MV-4-11 (cell line): ENCODE data around the gene RAPGEF4.
"Not testable (repeated sequence)": the region's sequence is repeated elsewhere in the genome, so short reads cannot be mapped to it uniquely, and the experiment has no call there.

Experiments used
- DNase-seq: peaks from one replicate; lab custom pipeline; 2025; lab: John Stamatoyannopoulos, UW

RAPGEF4 gene

DNA sequence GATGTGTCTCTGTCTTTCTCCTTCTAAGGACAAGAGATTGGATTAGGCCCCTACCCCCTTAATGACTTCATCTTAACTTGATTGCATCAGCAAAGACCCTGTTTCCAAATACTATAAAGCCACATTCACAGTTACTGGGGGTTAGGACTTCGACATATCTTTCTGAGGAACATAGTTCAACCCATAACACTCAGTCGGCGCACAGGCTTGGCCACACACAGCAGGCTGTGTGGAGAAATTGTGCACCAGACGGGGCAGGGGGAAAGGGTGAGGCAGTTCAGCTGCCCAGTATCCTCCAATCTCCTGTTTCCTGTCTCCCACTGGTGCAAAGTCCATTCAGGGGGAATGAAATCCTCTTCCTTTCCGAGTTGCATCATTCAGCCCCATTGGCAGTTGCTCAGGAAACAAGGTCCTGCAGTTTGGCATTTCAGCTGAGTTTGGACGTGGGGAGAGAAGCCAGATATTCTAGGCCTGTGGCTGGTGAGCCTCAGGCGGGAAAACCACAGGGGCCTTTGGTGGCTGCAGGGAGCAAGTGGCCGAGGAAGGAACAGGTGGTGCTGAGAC is 9.4 kb upstream of the RAPGEF4 start:
- DNase-seq, result no peak

DNA sequence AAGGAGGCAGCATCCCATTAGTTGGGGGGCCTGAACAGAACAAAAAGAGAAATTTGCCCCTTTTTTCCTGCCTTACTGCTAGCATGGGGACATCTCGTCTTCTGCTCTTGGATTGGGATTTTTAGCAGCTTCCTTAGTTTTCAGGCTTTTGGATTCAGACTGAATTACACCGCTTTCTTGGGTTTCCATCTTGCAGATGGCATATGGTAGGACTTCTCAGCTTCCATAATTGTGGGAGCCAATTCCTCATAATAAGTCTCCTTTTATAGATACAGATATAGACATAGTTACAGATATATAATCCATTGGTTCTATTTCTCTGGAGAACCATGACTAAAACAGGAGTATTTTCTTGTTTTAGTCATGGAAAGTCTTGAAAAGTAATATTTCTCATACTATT is 5.2 kb upstream of the RAPGEF4 start:
- no peak for DNase-seq

- no peak for DNase-seq
Observed at GRCh38 chr2:172734711-172735581, 699 bp upstream of the RAPGEF4 start.

DNA sequence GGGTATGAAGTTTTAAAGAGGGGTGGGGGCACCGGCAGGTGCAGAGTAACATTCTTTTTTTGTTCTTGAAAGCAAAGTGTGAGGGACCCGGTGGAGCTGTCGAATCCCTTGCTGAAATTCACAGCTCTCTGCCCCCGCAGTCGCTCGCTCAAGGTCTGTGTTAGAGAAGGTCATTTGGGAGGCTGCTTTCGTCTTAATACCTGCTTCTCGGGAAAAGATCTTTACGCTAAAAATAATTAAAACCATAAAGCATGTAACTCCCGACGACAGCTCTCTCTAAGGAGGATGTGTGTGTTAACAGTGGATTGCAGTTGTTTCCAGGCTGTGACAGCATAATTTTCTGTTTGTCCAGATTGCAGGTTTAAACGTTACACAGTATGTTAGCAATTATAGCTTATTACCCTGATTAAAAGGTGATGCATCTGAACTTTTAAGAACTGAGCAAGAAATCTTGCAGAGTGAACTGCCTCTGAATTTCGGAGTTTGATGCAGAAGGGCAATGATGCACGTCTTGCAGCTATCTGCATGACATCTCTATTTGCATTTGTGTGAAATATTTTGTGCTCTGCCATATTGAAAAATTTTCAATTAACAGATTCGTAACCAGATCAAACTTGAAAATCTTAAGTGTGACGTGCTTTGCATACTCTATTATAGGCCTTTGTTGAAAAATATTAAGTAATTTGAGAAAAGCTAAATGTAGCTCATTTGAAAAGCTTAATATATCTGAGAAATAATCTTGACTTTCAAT is 954 bp downstream of the RAPGEF4 start:
- no peak for DNase-seq

DNA sequence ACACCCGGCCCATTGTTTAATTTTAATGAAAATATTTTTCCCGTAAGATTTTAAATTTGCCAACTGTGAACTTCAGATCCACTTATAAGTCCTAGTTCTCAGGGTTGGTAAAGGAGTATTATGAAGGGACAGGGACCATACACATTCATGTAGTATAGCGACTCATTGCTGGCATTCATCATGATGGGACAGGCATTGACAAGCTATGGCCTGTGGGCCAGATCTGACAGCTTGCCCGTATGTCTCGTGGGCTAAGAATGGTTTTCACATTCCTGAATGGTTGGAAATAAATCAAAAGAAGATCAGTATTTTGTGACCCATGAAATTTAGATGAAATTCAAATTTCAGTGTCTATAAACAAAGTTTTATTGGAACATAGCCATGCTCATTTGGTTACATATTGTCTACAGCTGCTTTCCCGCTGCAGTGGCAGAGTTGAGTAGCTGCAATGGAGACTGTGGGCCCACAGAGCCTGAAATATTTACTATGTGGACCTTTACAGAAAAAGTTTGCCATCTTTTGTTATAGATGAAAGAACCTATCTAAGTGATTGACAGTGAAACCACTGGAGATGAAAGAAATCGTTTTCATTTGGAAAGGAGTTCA is 4.1 kb downstream of the RAPGEF4 start:
- DNase-seq, result no peak

GRCh38 chr2:172740856-172741255 is 5.2 kb downstream of the RAPGEF4 start:
- no peak for DNase-seq

GRCh38 chr2:172742931-172743540 is 7.4 kb downstream of the RAPGEF4 start:
- DNase-seq, result no peak

GRCh38 chr2:172743898-172744297 is 8.3 kb downstream of the RAPGEF4 start:
- DNase-seq, result no peak

- DNase-seq, result no peak
Observed at GRCh38 chr2:172745636-172746035, 10.0 kb downstream of the RAPGEF4 start.

GRCh38 chr2:172748543-172748942 is 12.9 kb downstream of the RAPGEF4 start:
- DNase-seq, result not testable (repeated sequence)

GRCh38 chr2:172749388-172749787 is 13.7 kb downstream of the RAPGEF4 start:
- DNase-seq, result no peak

GRCh38 chr2:172751564-172751963 is 15.9 kb downstream of the RAPGEF4 start:
- DNase-seq, result no peak

GRCh38 chr2:172753610-172754009 is 18.0 kb downstream of the RAPGEF4 start:
- DNase-seq, result peak; percentile 44

DNA sequence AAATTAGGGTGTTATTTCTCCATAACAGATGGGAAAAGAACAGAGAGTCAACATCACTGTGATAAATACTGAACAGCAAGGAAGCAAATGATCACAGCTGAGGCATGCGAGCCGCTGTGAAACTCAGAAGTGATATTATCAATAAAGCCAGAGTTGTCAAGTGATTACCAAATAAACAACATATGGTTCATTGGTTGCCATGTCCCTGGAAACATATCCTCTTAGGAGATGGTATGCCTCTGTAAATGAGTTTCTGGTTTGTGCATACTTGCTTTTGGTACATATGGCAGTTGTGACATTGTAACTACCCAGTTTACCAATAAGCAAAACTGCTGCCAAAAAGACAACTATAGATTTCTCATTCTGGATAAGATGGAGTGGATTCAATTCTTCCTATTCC is 23.8 kb downstream of the RAPGEF4 start:
- no peak for DNase-seq

GRCh38 chr2:172761306-172761705 is 25.7 kb downstream of the RAPGEF4 start:
- DNase-seq, result no peak

GRCh38 chr2:172762574-172762973 is 26.9 kb downstream of the RAPGEF4 start:
- DNase-seq, result no peak

- no peak for DNase-seq
Observed at GRCh38 chr2:172763079-172763478, 27.4 kb downstream of the RAPGEF4 start.

DNA sequence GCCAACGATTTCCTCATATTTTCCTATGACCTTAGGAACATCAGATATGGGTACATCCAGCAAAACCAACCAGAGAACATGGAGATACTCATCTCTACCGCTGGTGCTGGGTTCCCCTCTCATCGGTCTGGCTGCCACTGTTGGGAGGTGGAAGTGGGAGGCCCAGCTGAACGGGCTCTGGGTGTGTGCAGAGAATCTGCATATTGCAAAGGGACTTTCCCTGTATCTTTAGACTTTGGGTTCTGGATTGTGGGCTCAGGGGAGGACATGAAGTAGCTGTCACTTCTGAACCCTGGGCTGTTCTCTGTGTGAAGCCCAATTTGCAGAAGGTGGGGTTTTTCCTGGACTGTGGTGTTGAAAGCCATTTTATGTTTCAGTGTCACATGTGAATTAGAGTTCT is 30.0 kb downstream of the RAPGEF4 start:
- DNase-seq, result no peak

- no peak for DNase-seq
Observed at GRCh38 chr2:172768401-172768800, 32.8 kb downstream of the RAPGEF4 start.

GRCh38 chr2:172769879-172770278 is 34.2 kb downstream of the RAPGEF4 start:
- DNase-seq, result no peak

- no peak for DNase-seq
Observed at GRCh38 chr2:172770887-172771286, 35.2 kb downstream of the RAPGEF4 start.

DNA sequence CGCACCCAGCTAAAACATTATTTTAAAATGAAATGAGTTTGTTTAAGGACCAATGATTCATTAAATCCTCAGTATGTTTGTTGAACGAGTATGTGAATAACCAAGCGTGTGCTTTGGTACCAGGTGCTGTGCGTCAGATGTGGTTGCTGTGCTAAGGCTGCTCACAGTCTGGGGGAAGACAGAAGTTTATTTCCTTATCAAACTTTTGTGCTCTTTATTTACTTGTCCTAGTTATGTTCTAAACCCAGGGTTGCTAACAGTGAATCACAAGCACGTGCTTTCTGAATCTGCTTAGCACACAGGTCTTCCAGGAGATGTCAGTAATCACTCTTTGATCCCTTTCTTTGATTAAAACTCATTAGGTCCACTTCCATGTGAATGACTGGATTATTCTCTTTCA is 37.0 kb downstream of the RAPGEF4 start:
- DNase-seq, result no peak
